SK-N-MC (cell line): ENCODE measurements around the gene PLEKHH3.

Experiments
- EZH2 ChIP-seq: fragments of 200-600 bp; sonication (generic); IDR thresholded peaks from one replicate; pipeline ENCODE4 v1.6.1; 2017; ENCODE audit warnings: antibody characterized with exemption
- FOXP2 ChIP-seq: optimal IDR thresholded peaks from 2 replicates; pipeline ENCODE3; 2011; ENCODE audit warnings: mild to moderate bottlenecking, moderate library complexity; ENCODE audit not compliant: insufficient read depth; ENCODE audit errors: extremely low read length, control extremely low read depth
- POLR2AphosphoS5 ChIP-seq: IDR thresholded peaks from 2 replicates; pipeline ENCODE4 v1.6.1; 2012; ENCODE audit warnings: mild to moderate bottlenecking, low read depth, low read length, borderline replicate concordance

GRCh38 chr17:42725143-42725542, 48.3 kb upstream of the PLEKHH3 start:
- TF ChIP-seq EZH2 (no peak), POLR2AphosphoS5 (no peak), FOXP2 (no peak)
